PC-3 (cell line): ENCODE data around the gene FAR2. TPM values are rescaled to one million over a fixed set of nuclear protein-coding genes. Genes with fewer than 3 reads are reported as not detected.
"Not testable (repeated sequence)": the region's sequence is repeated elsewhere in the genome, so short reads cannot be mapped to it uniquely, and the experiment has no call there.

Experiments
- ATAC-seq: fragments of 200-7000 bp; cut with Tn5 transposase; 2 replicates; pipeline ENCODE4 v1.9.1; 2020; ENCODE audit warnings: mild to moderate bottlenecking, moderate library complexity
- BruUV-seq: library from RNA; stranded (reverse); fragments of 400-500 nt; replicated peaks from 2 replicates; lab custom pipeline; 2021; lab: Mats Ljungman, UMichigan
- CTCF ChIA-PET: fragments of 300-600 bp; sonication (Branson Sonifier 250); formaldehyde crosslinking; loops from one replicate; lab custom pipeline; 2022; ENCODE audit warnings: antibody characterized with exemption; lab: Charles Lee
- POLR2A ChIA-PET: fragments of 300-600 bp; sonication (Branson Sonifier 250); formaldehyde crosslinking; loops from one replicate; lab custom pipeline; 2022; ENCODE audit warnings: antibody characterized with exemption; ENCODE audit not compliant: unreplicated experiment; lab: Charles Lee
- DNase-seq: peaks from one replicate; pipeline ENCODE4 v3.0.0-alpha.2; 2015
- H2AFZ ChIP-seq: fragments of 300-600 bp; sonication (generic); 2 replicates; pipeline ENCODE4 v1.6.0; 2016; ENCODE audit warnings: antibody characterized with exemption, low read length
- H3F3A ChIP-seq: fragments of 300-600 bp; sonication (generic); one replicate; pipeline ENCODE4 v1.6.0; 2017; ENCODE audit warnings: antibody characterized with exemption, low read length, control low read depth, mild to moderate bottlenecking; ENCODE audit not compliant: unreplicated experiment
- H3K27ac ChIP-seq: fragments of 300-600 bp; sonication (generic); 2 replicates; pipeline ENCODE4 v1.5.1; 2016; ENCODE audit warnings: mild to moderate bottlenecking, low read length
- H3K27me3 ChIP-seq: fragments of 300-600 bp; sonication (generic); 2 replicates; pipeline ENCODE4 v1.6.1; 2016; ENCODE audit warnings: low read length, mixed read lengths
- H3K36me3 ChIP-seq: fragments of 300-600 bp; sonication (generic); 2 replicates; pipeline ENCODE4 v1.6.1; 2016; ENCODE audit warnings: low read depth, mixed run types, low read length, mixed read lengths
- H3K4me1 ChIP-seq: fragments of 300-600 bp; sonication (generic); 2 replicates; pipeline ENCODE4 v1.5.1; 2016; ENCODE audit warnings: low read length; ENCODE audit not compliant: insufficient read depth
- H3K4me2 ChIP-seq: fragments of 300-600 bp; sonication (generic); 2 replicates; pipeline ENCODE4 v1.6.0; 2016; ENCODE audit warnings: low read length
- H3K4me3 ChIP-seq: fragments of 300-600 bp; sonication (generic); 2 replicates; pipeline ENCODE4 v1.5.1; 2016; ENCODE audit warnings: mild to moderate bottlenecking, low read length, mixed read lengths
- H3K79me2 ChIP-seq: fragments of 300-600 bp; sonication (generic); 2 replicates; pipeline ENCODE4 v1.6.1; 2017; ENCODE audit warnings: low read length, mixed read lengths
- H3K9ac ChIP-seq: fragments of 300-600 bp; sonication (generic); 2 replicates; pipeline ENCODE4 v1.6.0; 2016; ENCODE audit warnings: mild to moderate bottlenecking, low read length
- H3K9me2 ChIP-seq: fragments of 300-600 bp; sonication (generic); replicated peaks from 2 replicates; pipeline ENCODE4 v1.6.1; 2016; ENCODE audit warnings: mixed run types, low read length, mixed read lengths
- H3K9me3 ChIP-seq: fragments of 300-600 bp; sonication (generic); 2 replicates; pipeline ENCODE4 v1.6.1; 2016; ENCODE audit warnings: low read length, mixed read lengths
- H4K20me1 ChIP-seq: fragments of 300-600 bp; sonication (generic); 2 replicates; pipeline ENCODE4 v1.6.1; 2016; ENCODE audit warnings: low read length, mixed read lengths
- CTCF ChIP-seq: fragments of 300-600 bp; sonication (generic); conservative IDR thresholded peaks from 2 replicates; pipeline ENCODE4 v1.5.1; 2017; ENCODE audit warnings: antibody characterized with exemption, low read depth, mild to moderate bottlenecking, low read length
- EZH2 ChIP-seq: fragments of 300-600 bp; sonication (generic); IDR thresholded peaks from one replicate; pipeline ENCODE4 v1.6.1; 2017; ENCODE audit warnings: antibody characterized with exemption, mild to moderate bottlenecking, low read length; ENCODE audit not compliant: unreplicated experiment
- EZH2phosphoT487 ChIP-seq: fragments of 300-600 bp; sonication (generic); IDR thresholded peaks from 2 replicates; pipeline ENCODE4 v1.6.1; 2018; ENCODE audit warnings: mild to moderate bottlenecking, antibody characterized with exemption, low read length, borderline replicate concordance
- intact Hi-C: fragments of 100-400 bp; cut with micrococcal nuclease; formaldehyde crosslinking; loops from 2 replicates; pipeline ENCODE4 v1.9.0; 2023
- total RNA-seq: library from RNA; depleted of rRNA; stranded (reverse); fragments of >200 nt; gene quantifications from 2 replicates; pipeline ENCODE4 v1.2.3, GENCODE V29; 2014

Gene FAR2
- total RNA-seq, 1 experiment from 2014 or later = 10.2 TPM

GRCh38 chr12:29380536-29381523 is 231.8 kb downstream of the FAR2 start, which contains the start of gene ERGIC2:
ERGIC2 (minus strand) TSS chr12:29381172; CDS start chr12:29371633, 9,539 bp downstream.
- peak; percentile 94 for ATAC-seq
- intact Hi-C loops = loop anchor here (1.0 to 2.0 kb wide), 7 partner anchors 44 to 218 kb away; no protein-coding TSS in a partner anchor
- ChIA-PET CTCF (interaction anchor here (0.7 to 2.2 kb wide), 3 partner anchors 60 to 139 kb away, joined by 3 to 8 read pairs (median 3); no protein-coding TSS in a partner anchor), POLR2A (interaction anchor here (0.6 to 1.2 kb wide), 6 partner anchors 13 to 1942 kb away, joined by 3 to 18 read pairs (median 3); no protein-coding TSS in a partner anchor)
- Histone ChIP-seq H3F3A (no peaks in the 10 kb centered on the region), H3K79me2 (peaks cover 51% of the 10 kb centered on the region), H4K20me1 (peaks cover 40% of the 10 kb centered on the region), H3K27ac (peak within 1 kb of the TSS; percentile 81), H3K9ac (peak within 1 kb of the TSS; percentile 92), H3K9me2 (no peaks in the 10 kb centered on the region), H3K27me3 (no peaks in the 10 kb centered on the region), H3K4me2 (peak within 1 kb of the TSS; percentile 85), H3K36me3 (peaks cover 23% of the 10 kb centered on the region), H3K4me3 (peak within 1 kb of the TSS; percentile 77), H3K4me1 (peaks cover 22% of the 10 kb centered on the region), H3K9me3 (no peaks in the 10 kb centered on the region), H2AFZ (peak within 1 kb of the TSS; percentile 87)
- DNase-seq = peak; percentile 100
- BruUV-seq = TSS peak; percentile 63
- TF ChIP-seq EZH2phosphoT487 = no peak
- TF ChIP-seq CTCF = no peak
- TF ChIP-seq EZH2 = no peak

GRCh38 chr12:29382251-29382650 is 233.2 kb downstream of the FAR2 start:
- H3K4me2 ChIP-seq = peak overlapping the region; percentile 80
- H3K9me2 ChIP-seq = no peaks in the 10 kb centered on the region
- H3K9me3 ChIP-seq = no peaks in the 10 kb centered on the region
- no peak overlapping the region for H3K27ac ChIP-seq
- peak overlapping the region; percentile 87 for H2AFZ ChIP-seq
- CTCF ChIA-PET = no interaction called here
- DNase-seq (no peak), ATAC-seq (no peak)
- H3K4me3 ChIP-seq = peak overlapping the region; percentile 77
- peaks cover 37% of the 10 kb centered on the region for H3K79me2 ChIP-seq
- BruUV-seq = no TSS peak
- no peaks in the 10 kb centered on the region for H3F3A ChIP-seq
- H3K9ac ChIP-seq = peak overlapping the region; percentile 92; the same call in 1 of the 2 replicates
- TF ChIP-seq CTCF = no peak
- no peak for TF ChIP-seq EZH2
- no peak for TF ChIP-seq EZH2phosphoT487
- POLR2A ChIA-PET = no interaction called here
- intact Hi-C loops = no loop called here
- peaks cover 15% of the 10 kb centered on the region for H3K36me3 ChIP-seq
- no peaks in the 10 kb centered on the region for H3K27me3 ChIP-seq
- H4K20me1 ChIP-seq = peaks cover 27% of the 10 kb centered on the region
- peaks cover 22% of the 10 kb centered on the region for H3K4me1 ChIP-seq

GRCh38 chr12:29385194-29385593 is 236.1 kb downstream of the FAR2 start:
- POLR2A ChIA-PET, H3K9me2 ChIP-seq, H3K9me3 ChIP-seq, H2AFZ ChIP-seq, H3K9ac ChIP-seq, intact Hi-C loops, H3K79me2 ChIP-seq, H3K27me3 ChIP-seq, H3K4me2 ChIP-seq, CTCF ChIA-PET, H3K4me1 ChIP-seq, H3K27ac ChIP-seq, BruUV-seq, H3K4me3 ChIP-seq, H3F3A ChIP-seq, H3K36me3 ChIP-seq, DNase-seq, ATAC-seq, H4K20me1 ChIP-seq: not testable (repeated sequence)
